ENCODE measurements around the gene ZFAND2B. TPM values are rescaled to one million over a fixed set of nuclear protein-coding genes. Genes with fewer than 3 reads are reported as not detected.

The ZFAND2B gene
- total RNA-seq, 3 donors from 2014 or later: 27.0 to 35.3 (median 31.7) TPM

DNA sequence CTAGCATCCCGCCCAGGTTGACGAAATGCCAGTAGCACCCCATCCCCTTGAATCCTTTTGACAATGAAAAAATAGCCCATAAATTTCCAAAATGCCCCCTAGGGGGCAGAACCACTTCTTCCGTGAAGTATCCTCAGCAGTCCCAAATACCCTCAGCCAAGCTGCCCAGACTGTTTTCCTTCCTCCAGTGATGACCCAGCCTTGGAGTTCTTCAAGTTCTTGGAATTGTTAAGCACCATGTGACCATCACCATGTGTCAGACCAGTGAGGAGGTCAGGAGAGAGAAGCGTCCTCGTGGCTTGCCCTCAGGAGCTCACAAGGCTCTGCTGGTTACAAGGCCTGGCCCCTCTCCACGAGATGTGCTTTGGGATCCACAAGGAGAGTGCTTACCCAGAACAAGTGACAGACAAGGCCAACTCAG, 35.3 kb upstream of the ZFAND2B start:
- H3K4me3 Mint-ChIP-seq: no peak overlapping the region
- no peaks in the 10 kb centered on the region for H3K9me3 Mint-ChIP-seq
- ATAC-seq: peak; percentile 65
- peaks cover 23% of the 10 kb centered on the region for H3K36me3 Mint-ChIP-seq (ENCODE audit: insufficient read depth)
- no peak for DNase-seq
- peaks cover 26% of the 10 kb centered on the region for H3K4me1 Mint-ChIP-seq (ENCODE audit: low read depth)
- H3K27me3 Mint-ChIP-seq (ENCODE audit: low read depth): no peaks in the 10 kb centered on the region

DNA sequence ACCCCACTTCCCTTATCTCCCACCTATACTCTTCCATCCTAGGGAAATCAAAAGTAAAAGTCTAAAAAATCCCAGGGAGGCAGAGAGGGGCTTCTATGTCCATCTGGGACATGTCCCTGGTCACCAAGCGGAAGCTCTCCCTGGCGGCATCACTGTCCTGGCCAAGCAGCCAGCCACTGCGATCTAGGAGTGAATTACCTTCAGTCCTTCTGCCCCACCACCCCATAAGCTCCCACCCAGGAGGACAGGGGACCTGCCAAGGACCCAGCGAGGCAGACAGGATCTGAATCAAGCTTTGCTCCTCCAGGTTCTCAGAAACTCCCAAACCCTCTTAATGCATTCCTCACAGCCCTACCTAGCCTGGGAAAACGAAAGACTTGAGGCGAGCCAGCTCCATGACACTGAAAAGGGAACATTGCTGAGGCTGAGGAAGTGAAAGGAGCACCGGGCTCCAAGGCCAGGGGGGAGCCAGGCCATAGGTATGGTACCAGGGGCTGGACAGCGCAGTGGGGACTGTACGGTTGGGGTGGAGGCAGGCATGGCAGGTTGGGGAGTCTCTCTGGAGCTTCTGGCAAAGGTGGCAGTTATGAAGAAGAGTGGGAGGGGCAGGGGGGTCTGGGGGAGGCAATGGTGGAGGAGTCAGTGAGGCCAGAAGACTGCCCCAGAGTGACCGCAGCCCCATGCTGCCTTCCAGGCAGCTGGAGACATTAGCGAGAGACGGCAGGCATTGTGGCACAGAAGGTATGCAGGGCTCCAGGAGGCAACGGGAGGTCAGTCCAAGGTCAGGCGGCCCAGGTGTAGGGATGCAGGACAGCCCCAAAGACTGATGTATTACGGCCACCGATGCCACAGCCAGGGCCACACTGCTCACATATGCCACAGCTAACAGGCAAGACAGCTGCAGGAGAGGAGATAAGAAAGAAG, 34.1 kb upstream of the ZFAND2B start:
- H3K4me1 Mint-ChIP-seq (ENCODE audit: low read depth): peaks cover 31% of the 10 kb centered on the region
- H3K4me3 Mint-ChIP-seq: no peak overlapping the region
- no peaks in the 10 kb centered on the region for H3K27me3 Mint-ChIP-seq (ENCODE audit: low read depth)
- ATAC-seq: no peak
- no peak for DNase-seq
- no peaks in the 10 kb centered on the region for H3K9me3 Mint-ChIP-seq
- H3K36me3 Mint-ChIP-seq (ENCODE audit: insufficient read depth): peaks cover 21% of the 10 kb centered on the region

DNA sequence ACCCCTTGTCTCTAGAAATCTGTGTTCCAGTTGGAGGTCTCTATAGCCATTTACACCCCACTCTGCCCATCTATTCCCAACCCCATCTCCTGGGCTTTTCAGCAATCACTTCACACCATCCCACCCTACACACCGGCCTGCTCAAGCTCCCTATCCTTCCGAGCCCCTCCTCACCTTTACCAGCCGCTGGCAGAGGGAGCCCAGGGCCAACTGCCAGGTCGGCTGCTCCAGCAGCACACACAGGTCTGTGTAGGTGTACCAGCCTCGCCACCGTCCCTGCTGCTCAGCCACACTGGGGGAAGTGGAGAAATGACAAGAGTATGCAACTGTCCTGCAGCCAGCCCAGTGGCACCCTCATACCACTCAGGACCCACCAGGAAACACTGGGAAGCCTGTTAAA, 33.4 kb upstream of the ZFAND2B start:
- Mint-ChIP-seq H3K27me3 (ENCODE audit: low read depth) (no peaks in the 10 kb centered on the region), H3K9me3 (no peaks in the 10 kb centered on the region), H3K4me3 (no peak overlapping the region), H3K36me3 (ENCODE audit: insufficient read depth) (peaks cover 21% of the 10 kb centered on the region), H3K4me1 (ENCODE audit: low read depth) (peaks cover 33% of the 10 kb centered on the region)
- ATAC-seq (no peak), DNase-seq (no peak)

DNA sequence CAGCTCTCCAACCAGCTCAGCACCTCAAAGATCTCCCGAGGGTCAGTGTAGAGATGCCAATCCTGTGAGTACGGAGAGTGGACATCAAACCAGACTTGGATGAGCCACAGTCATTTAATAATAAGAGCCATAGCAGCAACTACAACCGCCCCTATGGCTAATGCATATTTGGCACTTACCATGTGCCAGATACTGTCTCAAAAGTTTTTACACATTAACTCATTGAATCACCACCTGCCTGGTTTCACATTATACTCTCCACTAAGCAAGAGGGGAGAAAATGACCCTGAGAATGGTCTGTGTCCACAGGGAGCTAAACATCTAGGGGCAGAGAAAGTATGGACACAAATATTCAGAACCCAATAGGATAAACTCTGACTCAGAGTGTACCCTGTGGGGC, 32.4 kb upstream of the ZFAND2B start:
- DNase-seq (no peak), ATAC-seq (no peak)
- Mint-ChIP-seq H3K4me1 (ENCODE audit: low read depth) (peaks cover 38% of the 10 kb centered on the region), H3K27me3 (ENCODE audit: low read depth) (no peaks in the 10 kb centered on the region), H3K36me3 (ENCODE audit: insufficient read depth) (peaks cover 21% of the 10 kb centered on the region), H3K4me3 (peak overlapping the region; percentile 57), H3K9me3 (no peaks in the 10 kb centered on the region)

DNA sequence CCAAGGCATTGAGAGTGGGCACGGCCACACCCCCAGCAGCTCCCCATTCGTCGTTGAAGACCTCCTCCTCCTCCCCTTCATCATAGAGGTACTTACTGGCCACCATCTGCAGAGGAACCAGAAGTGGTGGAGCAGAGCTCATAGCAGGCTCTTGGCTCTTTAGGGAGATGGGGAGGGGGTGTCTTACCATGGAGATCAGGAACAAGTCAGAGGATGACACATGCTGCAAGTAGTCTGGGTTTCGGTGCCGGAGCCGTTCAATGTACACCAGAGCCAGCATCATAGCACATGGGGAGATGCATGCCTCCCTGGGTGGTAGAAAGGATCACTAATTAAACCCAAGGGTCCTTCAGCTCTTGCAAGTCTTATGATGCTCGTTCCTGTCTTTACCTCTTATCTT, 31.8 kb upstream of the ZFAND2B start:
- Mint-ChIP-seq H3K4me1 (ENCODE audit: low read depth) (peaks cover 43% of the 10 kb centered on the region), H3K9me3 (no peaks in the 10 kb centered on the region), H3K27me3 (ENCODE audit: low read depth) (no peaks in the 10 kb centered on the region), H3K4me3 (peak overlapping the region; percentile 14), H3K36me3 (ENCODE audit: insufficient read depth) (peaks cover 21% of the 10 kb centered on the region)
- DNase-seq (no peak), ATAC-seq (no peak)

DNA sequence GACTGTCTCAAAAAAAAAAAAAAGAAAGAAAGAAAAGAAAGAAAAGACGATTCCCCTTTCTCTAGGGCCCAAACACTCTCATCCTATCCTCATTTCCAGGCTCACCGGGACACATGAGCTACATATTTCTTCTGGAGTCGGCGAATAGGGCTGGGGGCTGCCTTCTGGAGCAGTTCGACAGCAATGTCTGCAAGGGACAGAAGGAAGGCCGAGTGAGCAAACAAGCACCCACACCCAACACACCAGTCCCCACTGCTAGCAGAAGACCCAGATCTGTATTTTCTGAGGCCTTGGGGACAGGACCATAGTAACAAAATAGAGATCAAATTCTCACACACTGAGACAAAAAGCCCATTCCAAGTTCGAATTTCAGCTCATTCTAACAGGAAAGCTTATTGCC, 31.1 kb upstream of the ZFAND2B start:
- Mint-ChIP-seq H3K9me3 (no peaks in the 10 kb centered on the region), H3K4me1 (ENCODE audit: low read depth) (peaks cover 47% of the 10 kb centered on the region), H3K4me3 (peak overlapping the region; percentile 89), H3K36me3 (ENCODE audit: insufficient read depth) (peaks cover 21% of the 10 kb centered on the region), H3K27me3 (ENCODE audit: low read depth) (no peaks in the 10 kb centered on the region)
- DNase-seq (no peak), ATAC-seq (no peak)

DNA sequence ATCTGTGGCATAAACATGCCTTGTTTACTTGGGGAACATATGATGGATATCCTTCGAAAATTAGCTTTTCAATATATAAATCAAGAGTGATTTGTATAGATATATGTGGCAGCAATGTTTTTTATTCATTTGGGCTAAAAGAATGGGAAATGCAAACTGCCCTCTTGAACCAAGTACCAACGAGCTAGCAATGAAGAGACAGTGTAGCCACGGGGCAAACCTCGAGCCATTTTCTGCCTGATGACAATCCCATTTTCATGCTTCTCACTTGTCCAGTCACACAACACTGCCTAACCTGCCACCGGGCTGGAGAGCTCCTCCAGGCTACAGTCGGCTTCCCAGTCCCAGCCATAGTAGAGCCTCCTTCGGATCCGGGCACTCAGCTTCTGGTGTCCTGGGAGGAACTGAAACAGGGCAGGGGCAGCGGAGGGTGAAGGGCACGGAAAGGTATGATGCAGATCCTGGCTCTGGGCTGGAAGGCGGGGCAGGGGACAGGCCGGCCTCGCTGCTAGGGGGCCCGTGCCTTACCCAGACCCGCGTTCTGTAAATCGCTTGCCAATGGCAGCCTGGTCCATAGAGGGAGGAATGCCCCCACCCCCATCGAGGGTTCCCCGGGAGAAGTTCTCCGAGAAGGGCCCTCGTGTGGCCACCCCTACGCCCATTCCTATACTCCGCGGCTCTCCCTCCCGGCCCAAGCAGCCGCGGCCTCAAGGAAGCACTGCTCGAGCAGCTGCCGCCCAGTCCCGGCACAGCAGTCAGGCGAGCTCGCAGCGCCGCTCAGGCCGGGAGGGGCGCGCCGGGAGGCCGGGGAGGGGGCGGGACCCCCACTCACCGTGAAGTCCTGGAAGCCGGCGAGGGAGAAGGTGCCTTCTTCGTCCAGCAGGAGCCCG, 30.4 kb upstream of the ZFAND2B start:
- peaks cover 53% of the 10 kb centered on the region for H3K4me1 Mint-ChIP-seq (ENCODE audit: low read depth)
- no peaks in the 10 kb centered on the region for H3K27me3 Mint-ChIP-seq (ENCODE audit: low read depth)
- no peak for DNase-seq
- ATAC-seq: peak; percentile 25 to 27
- H3K4me3 Mint-ChIP-seq: peak overlapping the region; percentile 89
- peaks cover 26% of the 10 kb centered on the region for H3K36me3 Mint-ChIP-seq (ENCODE audit: insufficient read depth)
- H3K9me3 Mint-ChIP-seq: no peaks in the 10 kb centered on the region

DNA sequence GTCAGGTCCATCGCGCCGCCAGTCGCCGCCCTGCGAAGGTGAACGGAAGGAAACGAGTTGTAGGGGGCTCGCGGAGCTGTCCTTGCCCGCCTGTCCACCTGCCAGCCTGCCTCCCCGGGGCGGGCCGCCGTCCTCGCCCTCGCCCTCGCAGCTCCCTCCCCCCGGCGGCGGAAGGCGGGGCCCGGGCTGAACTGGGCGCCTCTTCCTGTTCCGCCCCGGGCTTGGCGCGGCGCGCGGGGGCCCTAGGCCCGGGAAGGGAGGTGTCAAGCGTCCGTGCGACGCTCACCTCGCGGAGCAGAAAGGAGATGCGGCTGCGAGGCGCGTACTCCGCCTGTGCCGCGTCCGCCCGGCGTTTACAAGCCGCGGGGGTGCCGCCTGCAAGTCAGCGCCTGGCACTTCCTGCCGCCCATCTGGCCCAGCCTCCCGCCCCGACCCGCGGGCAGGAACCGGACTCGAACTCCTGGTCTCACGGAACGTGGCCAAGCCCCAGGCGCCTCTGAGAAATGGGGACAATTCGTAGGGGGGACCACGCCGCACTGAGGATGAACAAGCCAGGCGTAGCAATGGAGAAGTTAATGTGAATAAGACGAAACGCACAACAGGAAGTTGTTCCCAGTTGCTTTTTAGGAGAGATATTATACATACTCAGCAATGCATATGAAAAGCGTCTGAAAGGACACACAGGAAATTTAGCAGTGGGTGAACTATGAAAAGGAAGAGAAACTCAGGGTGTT, 29.6 kb upstream of the ZFAND2B start, which contains the start of gene CNPPD1:
Gene CNPPD1 (minus strand): TSS at position 108 of the 734 bp plus-strand sequence. CDS start 97 bp downstream, at position 11.
- peak within 1 kb of the TSS; percentile 89 for H3K4me3 Mint-ChIP-seq
- peaks cover 28% of the 10 kb centered on the region for H3K36me3 Mint-ChIP-seq (ENCODE audit: insufficient read depth)
- ATAC-seq: peak; percentile 81 to 82
- no peaks in the 10 kb centered on the region for H3K9me3 Mint-ChIP-seq
- H3K27me3 Mint-ChIP-seq (ENCODE audit: low read depth): no peaks in the 10 kb centered on the region
- H3K4me1 Mint-ChIP-seq (ENCODE audit: low read depth): peaks cover 61% of the 10 kb centered on the region
- DNase-seq: peak; percentile 76

DNA sequence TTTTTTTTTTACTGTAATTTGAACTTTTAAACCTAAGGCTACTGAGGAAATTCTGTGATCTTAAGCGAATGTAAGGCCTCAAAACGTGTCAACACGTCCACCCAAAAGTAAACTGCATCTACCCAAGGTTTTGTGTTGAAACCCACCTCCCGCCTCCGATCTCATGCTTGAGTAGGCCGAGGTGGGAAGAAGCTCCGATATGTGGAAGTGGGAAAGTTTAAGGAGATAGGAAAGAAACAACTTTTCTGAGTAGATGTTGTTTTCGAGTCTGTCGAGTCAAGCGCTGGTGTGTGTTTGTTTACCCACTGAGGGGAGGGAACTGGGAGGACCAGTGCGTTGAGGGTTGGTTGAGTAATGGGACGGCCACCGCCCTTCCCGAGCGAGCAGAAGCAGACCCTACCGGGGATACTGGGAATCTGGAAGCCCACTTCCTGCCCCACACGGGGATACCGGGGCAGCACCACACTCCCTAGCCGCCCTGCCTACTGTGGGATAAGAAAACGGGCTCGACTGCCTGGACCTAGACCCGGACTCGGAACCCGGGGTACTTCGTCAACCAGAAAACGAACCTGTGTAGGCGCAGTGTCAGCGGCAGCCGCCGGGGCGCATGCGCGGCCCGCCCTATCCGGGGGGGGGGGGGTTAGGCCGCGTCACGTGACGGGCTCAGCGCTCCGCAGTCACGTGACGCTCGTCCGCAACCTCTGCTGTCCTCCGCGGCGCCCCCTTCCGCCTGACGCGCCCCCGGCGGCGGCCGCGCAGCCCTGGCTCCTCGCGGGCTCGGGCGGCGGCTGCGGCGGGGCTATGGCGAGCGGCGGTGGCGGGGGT, 28.8 kb upstream of the ZFAND2B start, which contains the start of gene RETREG2:
Gene RETREG2 (plus strand): TSS at position 724 of the 825 bp plus-strand sequence. CDS start 78 bp downstream, at position 802.
- no peaks in the 10 kb centered on the region for H3K27me3 Mint-ChIP-seq (ENCODE audit: low read depth)
- peaks cover 28% of the 10 kb centered on the region for H3K36me3 Mint-ChIP-seq (ENCODE audit: insufficient read depth)
- peaks cover 63% of the 10 kb centered on the region for H3K4me1 Mint-ChIP-seq (ENCODE audit: low read depth)
- DNase-seq: peak; percentile 69
- ATAC-seq: peak; percentile 53 to 56
- no peaks in the 10 kb centered on the region for H3K9me3 Mint-ChIP-seq
- peak within 1 kb of the TSS; percentile 89 for H3K4me3 Mint-ChIP-seq

DNA sequence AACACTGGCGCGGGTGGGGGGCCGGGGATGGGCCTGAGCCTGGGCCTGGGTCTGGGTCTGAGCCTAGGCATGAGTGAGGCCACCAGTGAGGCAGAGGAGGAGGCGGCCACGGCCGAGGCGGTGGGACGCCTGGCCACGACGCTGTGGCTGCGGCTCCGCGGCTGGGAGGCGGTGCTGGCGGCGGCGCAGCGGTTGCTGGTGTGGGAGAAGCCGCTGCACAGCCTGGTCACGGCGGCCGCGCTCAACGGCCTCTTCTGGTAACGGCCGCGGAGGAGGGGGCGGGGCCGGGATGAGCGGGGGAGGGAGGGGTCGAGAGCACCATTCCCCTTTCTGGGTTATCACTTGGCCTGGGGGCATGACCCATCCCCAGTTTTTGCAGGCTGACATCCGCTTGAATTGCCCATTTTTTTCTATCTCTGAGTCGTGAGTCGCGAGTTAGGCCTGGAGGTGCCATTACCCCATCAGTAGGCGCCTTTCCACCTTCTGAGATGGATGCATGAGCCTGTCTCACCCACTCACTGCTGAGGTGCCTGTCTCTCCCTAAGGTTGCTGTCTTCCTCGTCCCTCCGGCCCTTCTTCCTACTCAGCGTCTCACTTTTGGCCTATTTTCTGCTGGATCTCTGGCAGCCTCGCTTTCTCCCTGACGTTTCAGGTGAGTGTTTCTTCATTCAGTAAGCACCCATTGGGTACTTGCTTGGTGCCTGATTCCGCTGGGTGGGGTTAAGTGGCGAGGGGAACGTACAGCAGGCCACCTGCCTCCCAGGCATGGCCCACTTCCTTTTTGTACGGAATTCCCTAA, 28.0 kb upstream of the ZFAND2B start:
- peak overlapping the region; percentile 84 for H3K4me3 Mint-ChIP-seq
- H3K36me3 Mint-ChIP-seq (ENCODE audit: insufficient read depth): peaks cover 26% of the 10 kb centered on the region
- peak; percentile 2 to 7 for ATAC-seq

DNA sequence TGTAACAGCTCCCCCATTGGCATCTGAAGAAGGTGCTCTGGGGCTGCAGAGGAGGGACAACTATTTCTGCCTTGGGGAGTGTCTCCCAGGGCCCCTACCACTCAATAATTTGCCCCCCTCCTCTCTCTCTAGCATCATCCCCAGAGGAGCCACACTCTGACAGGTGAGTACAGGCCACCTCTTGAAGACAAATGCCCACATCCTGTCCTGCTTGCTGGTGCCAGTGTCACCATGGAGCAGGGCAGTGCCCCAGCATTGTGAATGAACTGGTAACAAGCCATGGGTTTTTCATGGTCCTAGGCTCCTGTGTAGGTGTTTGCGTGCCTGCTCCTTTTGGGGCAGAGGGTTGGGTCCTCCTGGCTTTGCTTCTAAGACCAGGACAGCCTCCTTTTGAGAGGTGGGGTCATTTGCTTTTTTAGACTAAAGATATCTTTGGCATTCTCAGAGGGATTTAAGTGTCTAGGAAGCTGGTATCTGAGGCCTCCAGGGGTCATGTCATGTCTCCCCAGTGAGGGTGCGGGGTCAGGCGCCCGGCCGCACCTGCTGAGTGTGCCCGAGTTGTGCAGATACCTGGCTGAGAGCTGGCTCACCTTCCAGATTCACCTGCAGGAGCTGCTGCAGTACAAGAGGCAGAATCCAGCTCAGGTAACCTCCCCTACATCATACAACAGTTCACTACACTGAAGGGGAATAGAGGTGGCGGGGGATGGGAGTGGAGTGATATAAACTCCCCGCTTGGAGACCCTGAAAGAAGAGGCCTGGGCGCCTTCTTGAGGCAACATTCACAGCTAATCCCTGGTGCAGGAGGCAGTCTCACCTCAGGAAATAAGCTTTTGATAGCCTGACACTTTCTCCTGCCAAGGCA, 26.7 kb upstream of the ZFAND2B start:
- H3K4me1 Mint-ChIP-seq (ENCODE audit: low read depth): peaks cover 53% of the 10 kb centered on the region
- peak overlapping the region; percentile 84 for H3K4me3 Mint-ChIP-seq
- DNase-seq: no peak
- no peaks in the 10 kb centered on the region for H3K27me3 Mint-ChIP-seq (ENCODE audit: low read depth)
- no peaks in the 10 kb centered on the region for H3K9me3 Mint-ChIP-seq
- H3K36me3 Mint-ChIP-seq (ENCODE audit: insufficient read depth): peaks cover 17% of the 10 kb centered on the region
- no peak for ATAC-seq

More for the DNA sequence above, 28.0 kb upstream of the ZFAND2B start:
- peaks cover 65% of the 10 kb centered on the region for H3K4me1 Mint-ChIP-seq (ENCODE audit: low read depth)
- H3K9me3 Mint-ChIP-seq: no peaks in the 10 kb centered on the region
- peak; percentile 17 for DNase-seq
- H3K27me3 Mint-ChIP-seq (ENCODE audit: low read depth): no peaks in the 10 kb centered on the region

DNA sequence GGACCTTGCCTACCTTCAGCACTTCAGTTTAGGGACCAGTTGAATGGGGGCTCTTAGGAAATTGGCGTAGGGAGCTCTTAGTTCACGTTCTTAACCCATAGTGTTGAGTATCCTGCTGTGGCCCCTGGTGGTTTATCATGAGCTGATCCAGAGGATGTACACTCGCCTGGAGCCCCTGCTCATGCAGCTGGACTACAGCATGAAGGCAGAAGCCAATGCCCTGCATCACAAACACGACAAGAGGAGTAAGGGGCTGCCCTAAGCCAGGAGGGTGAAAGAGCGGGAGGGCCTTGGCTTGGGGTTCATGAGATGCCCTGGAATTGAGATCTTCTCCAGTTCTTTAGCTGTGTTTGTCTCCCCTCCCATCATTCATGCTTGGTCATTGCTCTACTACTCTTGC, 25.6 kb upstream of the ZFAND2B start:
- Mint-ChIP-seq H3K27me3 (ENCODE audit: low read depth) (no peaks in the 10 kb centered on the region), H3K4me3 (no peak overlapping the region), H3K9me3 (no peaks in the 10 kb centered on the region), H3K4me1 (ENCODE audit: low read depth) (peaks cover 43% of the 10 kb centered on the region), H3K36me3 (ENCODE audit: insufficient read depth) (peaks cover 19% of the 10 kb centered on the region)
- ATAC-seq: no peak
- DNase-seq: no peak

All from activated T-cell treated with anti-CD3 and anti-CD28 coated beads, Interleukin-2, amount 50 U/mL, for 4 hours (primary cell).